Measurements from ENCODE around the gene MLLT6.

The MLLT6 gene

GRCh38 chr17:38676706-38677504, 28.2 kb upstream of the MLLT6 start:
- peak; percentile 68 for DNase-seq (ENCODE audit: extremely low read depth, low read depth)
- no peak overlapping the region for H3K4me3 ChIP-seq (replicated peaks; ENCODE audit: low read depth, low read length)
- peak; percentile 91 for TF ChIP-seq CTCF (IDR thresholded peaks at IDR 0.05; ENCODE audit: low read depth, low read length, missing control alignments)

GRCh38 chr17:38677819-38678218, 27.3 kb upstream of the MLLT6 start:
- no peak overlapping the region for H3K4me3 ChIP-seq (replicated peaks; ENCODE audit: low read depth, low read length)
- TF ChIP-seq CTCF (IDR thresholded peaks at IDR 0.05; ENCODE audit: low read depth, low read length, missing control alignments): no peak
- DNase-seq (ENCODE audit: extremely low read depth, low read depth): no peak

GRCh38 chr17:38681096-38681495, 24.0 kb upstream of the MLLT6 start:
- H3K4me3 ChIP-seq (replicated peaks; ENCODE audit: low read depth, low read length): no peak overlapping the region
- DNase-seq (ENCODE audit: extremely low read depth, low read depth): no peak
- no peak for TF ChIP-seq CTCF (IDR thresholded peaks at IDR 0.05; ENCODE audit: low read depth, low read length, missing control alignments)

- no peak for DNase-seq (ENCODE audit: extremely low read depth, low read depth)
- no peak overlapping the region for H3K4me3 ChIP-seq (replicated peaks; ENCODE audit: low read depth, low read length)
- no peak for TF ChIP-seq CTCF (IDR thresholded peaks at IDR 0.05; ENCODE audit: low read depth, low read length, missing control alignments)
Observed at GRCh38 chr17:38685491-38685890, 19.6 kb upstream of the MLLT6 start.

- no peak for TF ChIP-seq CTCF (IDR thresholded peaks at IDR 0.05; ENCODE audit: low read depth, low read length, missing control alignments)
- DNase-seq (ENCODE audit: extremely low read depth, low read depth): no peak
- no peak overlapping the region for H3K4me3 ChIP-seq (replicated peaks; ENCODE audit: low read depth, low read length)
Observed at GRCh38 chr17:38687286-38687685, 17.8 kb upstream of the MLLT6 start.

- no peak overlapping the region for H3K4me3 ChIP-seq (replicated peaks; ENCODE audit: low read depth, low read length)
- TF ChIP-seq CTCF (IDR thresholded peaks at IDR 0.05; ENCODE audit: low read depth, low read length, missing control alignments): no peak
- no peak for DNase-seq (ENCODE audit: extremely low read depth, low read depth)
Observed at GRCh38 chr17:38690386-38690785, 14.7 kb upstream of the MLLT6 start.

GRCh38 chr17:38691154-38691553, 13.9 kb upstream of the MLLT6 start:
- TF ChIP-seq CTCF (IDR thresholded peaks at IDR 0.05; ENCODE audit: low read depth, low read length, missing control alignments): no peak
- no peak overlapping the region for H3K4me3 ChIP-seq (replicated peaks; ENCODE audit: low read depth, low read length)
- DNase-seq (ENCODE audit: extremely low read depth, low read depth): no peak

Measured in HFF-Myc (cell line).